GM18499 (cell line): Measurements from ENCODE around the gene ENOX1.

Source experiments
- ATAC-seq: cut with Tn5 transposase; IDR thresholded peaks from one replicate; pipeline ENCODE4 v1.9.1; 2021; ENCODE audit warnings: moderate number of reproducible peaks; ENCODE audit not compliant: insufficient read depth, unreplicated experiment

Gene ENOX1

DNA sequence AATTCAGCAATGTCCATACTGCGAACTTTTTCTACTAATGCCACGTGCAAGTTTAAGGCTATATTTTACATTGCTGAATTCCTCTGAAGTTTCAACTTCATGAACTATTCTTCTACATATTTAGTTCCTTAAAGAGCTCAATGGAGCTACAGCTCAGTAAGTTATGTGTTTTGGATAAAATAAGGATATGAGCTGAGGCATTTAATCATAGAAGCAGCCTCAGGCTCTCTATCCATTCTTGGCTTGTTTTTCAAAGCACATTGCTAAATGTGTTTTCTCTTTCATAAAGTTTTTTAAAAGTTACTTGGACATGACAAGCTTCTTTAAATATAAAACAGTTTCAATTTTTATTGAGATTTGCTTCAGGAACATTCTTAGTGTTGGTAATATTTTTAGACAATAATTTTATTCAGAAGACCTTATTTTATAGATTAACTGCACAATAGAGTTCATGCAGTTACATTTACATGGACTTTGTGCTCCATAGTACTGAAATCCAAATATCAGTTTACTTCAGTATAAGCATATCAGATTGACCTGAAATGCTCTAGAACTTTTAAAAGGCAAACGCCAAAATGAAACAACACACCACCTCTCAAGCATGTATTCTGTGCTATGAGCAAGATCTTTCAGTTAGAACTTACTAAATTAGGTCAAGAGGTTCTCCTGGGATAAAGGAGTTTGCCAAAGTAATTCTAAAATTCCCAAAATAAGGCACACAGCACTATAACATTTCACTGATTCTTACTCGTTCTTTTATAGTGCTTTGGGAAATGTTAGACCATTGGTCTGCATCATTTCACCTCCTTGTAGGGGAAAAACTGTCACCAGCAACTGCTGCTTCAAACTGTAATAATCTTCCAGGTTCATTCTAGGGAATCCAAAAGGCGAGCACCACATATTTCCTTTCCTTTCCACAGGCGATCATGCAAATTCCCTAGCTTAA lies 275.5 kb downstream of the ENOX1 start:
- ATAC-seq = no peak

DNA sequence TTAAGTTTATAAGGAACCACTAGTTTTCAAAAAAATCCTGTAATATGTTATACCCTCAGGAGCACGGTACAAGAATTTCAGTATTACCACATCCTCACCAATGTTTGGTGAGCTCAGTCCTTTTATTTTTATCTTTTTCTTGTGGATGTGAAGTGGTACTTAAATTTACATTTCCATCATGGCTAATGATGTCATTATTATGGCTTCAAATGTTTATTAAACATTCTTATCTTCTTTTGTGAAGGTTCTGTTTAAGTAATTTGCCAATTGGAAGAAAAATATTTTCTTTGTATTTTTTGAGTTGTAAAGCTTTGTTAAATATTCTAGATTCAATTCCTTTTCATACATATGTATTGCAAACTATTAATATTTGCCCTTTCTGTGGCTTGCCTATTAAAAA lies 291.0 kb downstream of the ENOX1 start:
- no peak for ATAC-seq

DNA sequence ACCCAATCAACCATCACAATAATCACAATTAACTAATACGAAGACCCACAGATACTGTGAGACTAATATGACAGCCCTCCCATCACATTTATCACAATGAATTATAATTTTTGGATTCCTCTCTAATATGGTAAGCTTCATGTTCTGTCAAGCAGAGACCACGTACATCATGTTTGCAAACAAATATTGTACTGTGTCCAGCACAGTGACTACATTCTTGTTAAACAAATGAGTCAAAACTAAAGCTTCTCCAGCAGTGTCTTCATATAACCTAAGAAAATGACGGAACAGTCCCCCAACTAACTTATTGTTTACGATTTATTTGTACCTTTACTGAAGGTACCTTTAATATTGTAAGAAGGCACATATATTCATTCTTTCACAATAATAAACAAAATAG lies 292.6 kb downstream of the ENOX1 start:
- no peak for ATAC-seq

DNA sequence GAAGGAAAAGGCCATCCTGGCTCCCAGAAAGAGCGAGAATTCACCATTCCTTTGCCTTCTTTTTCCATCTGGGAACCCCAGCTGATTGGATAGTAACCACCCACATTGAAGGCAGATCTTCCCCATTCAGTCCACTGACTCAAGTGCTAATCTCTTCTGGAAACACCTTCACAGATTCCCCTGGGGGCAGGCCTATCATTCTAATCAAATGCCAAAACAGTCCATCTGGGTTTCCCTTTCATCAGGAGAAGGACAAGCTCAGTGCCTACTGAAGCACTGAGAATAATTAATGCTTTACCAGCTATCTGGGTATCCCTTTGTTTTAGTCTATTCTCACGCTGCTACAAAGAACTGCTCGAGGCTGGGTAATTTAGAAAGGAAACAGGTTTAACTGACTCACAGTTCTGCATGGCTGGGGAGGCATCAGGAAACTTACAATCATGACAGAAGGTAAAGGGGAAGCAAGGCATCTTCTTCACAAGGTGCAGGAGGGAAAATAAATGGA lies 293.2 kb downstream of the ENOX1 start:
- no peak for ATAC-seq

DNA sequence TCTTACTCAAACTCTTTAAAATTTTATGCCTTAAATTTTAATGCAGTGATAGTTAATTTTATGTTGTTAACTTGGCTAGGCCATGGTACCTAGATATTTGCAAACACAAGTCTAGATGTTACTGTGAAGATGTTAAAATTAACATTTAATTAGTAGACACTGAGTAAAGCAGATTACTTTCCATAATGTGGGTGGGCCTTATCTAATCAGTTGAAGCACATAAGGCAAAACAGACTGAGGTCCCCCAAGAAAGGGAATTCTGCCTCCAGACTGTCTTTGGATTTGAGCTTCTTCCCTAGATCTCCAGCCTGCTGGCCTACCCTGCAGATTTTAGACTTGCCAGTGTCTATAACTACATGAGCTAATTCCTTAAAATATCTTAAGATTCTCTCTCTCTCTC lies 294.0 kb downstream of the ENOX1 start:
- ATAC-seq = no peak

DNA sequence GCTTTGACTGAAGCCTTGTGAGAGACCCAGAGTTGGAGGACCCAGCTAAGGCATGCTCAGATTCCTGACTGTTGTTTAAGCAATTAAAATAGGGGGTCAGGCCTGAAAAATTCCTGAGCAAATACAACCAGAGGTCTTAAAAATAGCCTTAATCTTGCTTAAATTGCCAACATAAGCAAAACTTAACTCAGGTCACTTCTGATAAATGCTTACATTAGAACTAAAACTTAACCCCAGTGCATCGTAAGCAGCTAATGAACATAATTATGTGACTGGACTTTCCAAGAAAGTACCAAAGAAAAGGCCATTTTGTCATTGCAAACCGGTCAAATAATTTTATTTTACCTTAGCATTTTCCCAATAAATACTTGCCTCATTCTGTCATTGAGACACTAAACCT lies 294.5 kb downstream of the ENOX1 start:
- no peak for ATAC-seq

DNA sequence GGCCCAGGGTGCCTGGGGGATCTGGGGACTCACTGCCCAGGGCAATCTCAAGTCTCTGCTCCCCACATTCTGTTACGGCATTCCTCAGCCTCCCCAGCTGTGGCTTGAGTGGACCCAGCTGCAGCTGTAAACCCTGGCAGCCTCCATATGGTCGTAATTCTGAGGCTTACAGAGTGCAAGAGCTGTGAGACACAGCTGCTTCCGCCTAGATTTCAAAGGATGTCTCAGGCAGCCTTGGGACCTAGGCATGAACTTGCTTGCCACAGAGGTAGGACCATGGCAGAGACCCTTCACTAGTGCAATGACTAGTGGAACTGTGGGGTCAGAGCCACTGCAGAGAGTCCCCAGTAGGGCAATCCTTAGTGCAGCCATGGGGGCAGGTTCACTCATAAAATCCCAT lies 297.5 kb downstream of the ENOX1 start:
- ATAC-seq = no peak

DNA sequence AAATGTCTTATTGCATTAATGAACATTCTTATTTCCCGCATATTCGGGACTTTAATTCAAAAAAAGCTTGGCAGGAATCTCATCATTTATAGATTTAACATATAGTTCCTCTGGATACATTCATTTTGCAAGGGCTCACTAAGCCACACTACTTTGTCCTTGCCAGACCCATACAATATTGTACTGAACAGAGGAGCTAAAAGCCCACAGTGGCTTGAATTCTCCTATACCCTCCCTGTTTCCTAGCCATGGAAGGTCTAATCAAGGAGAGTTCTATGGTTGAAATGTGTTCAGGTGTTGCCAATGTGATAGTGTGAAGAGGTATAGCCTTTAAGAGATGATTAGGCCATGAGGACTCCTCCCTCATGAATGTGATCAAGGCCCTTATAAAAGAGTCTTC lies 298.9 kb downstream of the ENOX1 start:
- ATAC-seq = no peak

DNA sequence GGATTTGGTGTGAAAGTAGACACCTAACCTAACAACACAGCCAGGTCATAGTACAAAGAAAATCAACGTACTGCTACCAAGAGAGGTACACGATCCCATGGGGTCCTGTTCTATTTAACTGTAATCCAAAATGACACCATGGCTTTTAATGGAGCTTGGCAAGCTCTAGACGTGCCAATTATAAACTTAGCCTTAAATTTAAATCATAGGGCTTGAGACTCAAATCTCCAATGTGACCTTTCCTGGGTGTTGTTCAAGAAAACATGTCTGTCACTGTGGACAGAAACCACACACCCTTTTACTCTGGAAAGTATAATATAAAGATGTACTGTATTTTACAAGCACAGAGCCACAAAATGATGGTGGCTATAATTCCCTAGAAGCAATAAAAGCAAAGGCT lies 299.3 kb downstream of the ENOX1 start:
- no peak for ATAC-seq

DNA sequence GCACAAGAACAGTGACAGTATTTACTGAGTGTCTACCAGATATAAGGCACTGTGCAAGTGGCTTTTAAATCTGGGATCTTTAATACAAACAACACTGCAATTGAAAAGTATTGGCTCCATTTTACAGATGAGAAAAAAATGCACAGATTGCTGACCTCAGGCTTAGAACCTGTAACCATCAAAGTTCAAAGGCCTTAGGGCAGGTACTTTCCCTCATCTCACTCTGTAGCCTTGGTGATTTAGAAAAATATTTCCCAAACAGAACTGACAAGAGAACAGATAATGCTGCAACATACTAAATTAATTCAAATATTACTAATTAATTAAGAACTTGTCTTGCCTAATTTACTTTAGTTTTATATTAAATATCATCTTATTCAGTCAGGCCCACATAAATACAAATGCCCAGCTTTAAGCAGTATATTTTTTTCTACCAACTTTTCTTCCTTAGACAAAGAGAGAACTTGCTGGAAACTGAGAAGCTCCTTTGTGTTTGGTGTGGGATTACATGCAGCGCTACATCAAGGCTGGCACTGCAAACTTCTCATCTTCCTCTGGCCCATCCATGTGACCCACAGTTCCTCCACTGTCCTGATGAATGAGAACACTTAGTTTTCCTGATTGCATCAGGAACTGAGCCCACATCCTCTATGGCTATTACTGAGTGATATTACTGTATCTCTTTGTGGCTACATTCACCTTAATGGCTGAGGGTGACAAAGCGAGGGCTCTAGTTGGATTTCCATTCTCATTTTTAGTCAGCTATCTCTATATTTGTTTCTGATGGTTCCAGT lies 302.1 kb downstream of the ENOX1 start:
- ATAC-seq = no peak

DNA sequence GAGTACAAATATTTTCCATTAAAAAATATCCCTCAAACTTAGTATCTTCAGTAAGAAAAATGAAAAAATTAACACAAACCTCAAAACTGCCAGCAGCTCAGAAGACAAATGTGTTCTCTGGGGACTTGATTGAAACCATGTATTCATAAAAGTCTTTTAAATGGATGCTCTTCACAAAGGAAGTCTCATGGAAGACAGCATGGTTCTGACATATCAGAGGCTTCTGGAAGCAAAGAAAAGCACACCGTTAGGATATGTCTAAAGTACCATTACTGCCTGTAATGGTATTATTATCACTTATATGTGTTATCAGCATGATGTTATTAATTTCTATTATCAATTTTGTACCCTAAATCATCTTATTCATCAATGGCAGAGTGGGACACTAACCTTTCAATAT lies 302.8 kb downstream of the ENOX1 start:
- no peak for ATAC-seq

DNA sequence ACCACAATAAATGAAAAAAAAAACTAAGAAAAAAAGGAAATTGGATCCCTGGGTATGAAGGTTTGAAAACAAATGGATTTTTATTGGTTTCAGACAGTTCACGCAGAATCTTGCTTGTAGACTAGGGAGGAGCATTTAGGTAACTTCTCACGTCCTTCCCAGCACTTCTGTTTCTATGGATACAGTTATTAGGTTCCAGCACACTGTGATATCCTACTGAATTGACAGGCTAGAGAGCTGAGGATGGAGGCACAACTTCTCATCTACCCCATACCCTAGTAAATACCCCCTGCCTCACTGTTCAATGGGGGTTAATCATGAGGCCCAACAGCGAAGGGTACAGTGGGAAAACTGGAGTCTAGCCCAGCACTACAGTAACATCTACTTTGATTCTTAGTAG lies 304.1 kb downstream of the ENOX1 start:
- ATAC-seq = no peak

DNA sequence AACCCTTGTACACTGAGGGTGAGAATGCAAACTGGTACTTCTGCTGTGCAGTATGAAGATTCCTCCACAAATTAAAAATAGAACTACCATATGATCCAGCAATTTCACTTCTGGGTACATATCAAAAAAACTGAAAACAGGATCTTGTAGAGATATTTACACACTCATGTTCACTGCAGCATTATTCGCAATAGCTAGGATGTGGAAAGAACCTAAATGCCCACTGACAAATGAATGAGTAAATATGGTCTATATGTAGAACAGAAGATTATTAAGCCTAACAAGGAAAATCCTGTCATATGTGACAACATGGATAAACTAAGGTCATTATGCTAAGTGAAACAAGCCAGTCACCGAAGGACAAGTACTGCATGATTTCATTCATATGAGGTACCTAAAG lies 304.7 kb downstream of the ENOX1 start:
- no peak for ATAC-seq

DNA sequence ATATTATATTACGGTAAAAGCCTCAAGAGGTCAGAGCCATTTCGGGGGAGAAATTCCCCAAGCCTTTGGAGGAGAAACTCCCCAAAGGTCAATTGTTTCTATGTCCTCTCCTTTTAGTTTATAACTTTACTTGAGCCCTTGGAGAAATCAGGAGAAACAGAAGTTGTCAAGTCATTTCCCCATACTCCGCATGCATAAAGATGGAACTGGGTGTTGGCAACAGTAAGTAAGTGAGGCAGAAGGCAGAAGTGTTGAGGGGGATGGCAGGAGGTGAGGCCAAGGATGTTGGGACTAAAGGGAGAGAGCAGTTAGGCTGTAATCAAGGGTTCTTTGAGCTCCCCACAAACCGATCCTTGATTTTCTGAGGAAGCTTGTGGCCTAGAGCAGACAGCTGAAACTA lies 307.9 kb downstream of the ENOX1 start:
- no peak for ATAC-seq

DNA sequence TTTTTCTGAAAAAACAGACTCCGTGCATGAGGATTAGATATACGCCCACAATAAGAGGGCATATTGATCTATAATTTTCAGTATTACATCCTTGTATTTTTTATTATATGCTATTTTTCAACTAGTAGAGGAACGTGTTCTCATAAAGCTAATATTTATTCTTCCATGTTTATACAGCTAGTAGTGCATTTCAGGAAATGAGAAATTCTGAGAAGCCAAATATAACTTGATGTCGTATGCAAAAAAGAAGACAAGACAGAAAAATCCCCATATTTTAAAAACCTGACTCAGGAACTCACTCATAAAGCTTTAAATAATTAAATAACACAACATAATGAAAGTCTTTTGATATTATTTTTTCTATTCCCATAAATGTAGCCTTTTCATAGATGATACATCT lies 308.6 kb downstream of the ENOX1 start:
- ATAC-seq = no peak

DNA sequence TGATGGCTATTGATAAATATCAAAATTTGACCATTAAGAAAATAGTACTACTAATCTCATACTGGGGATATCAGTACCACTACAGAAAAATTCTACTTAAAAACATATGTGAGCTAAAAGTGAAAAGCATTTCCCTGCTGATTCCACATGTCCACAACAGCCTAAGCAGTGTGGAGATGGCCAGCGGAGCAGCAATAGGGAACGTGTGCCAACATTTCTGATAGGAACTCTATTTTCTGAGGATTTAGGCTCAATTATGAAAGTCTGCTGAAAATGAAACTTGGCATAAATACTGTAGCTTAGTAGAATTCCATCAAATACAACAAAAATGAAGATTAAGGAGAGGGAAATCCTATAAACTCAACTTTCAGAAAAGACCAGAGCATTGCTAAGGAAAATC lies 311.6 kb downstream of the ENOX1 start:
- no peak for ATAC-seq

DNA sequence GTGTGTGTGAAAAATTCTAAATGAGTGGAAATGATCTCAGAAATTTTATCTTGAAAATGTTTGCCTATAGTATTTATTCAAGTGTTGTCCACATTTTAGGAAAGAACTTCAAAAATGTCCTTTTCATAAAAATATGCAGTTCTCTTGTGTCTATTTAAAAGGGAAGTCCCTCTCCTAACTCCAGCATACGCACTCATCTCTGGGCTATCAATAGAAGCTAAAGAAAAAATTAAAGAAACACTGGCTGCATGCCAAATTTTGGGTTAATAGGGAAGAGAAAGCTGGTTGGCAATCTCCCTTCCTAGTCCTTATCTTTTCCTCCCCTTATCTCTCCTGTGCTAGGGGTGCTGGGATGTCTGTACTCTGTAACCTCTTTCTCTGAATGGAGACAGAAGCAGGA lies 313.3 kb downstream of the ENOX1 start:
- no peak for ATAC-seq

DNA sequence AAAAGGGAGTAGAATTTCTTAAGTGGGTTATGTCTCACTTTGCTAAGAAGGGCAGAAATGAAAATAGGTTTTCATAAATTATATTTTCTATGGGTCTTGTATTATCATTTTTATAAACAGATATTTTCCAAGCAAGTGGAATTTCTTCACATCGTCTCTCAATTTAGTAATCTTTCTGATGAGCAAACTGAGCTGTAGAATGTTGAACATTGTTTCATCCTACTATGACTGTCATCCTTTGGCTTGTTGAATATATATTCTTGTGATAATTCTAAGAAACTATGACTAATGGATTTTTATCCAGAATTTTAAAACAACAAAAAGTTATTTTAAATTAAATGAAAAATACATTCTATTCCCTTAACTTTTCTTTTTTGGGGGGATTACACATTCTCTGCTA lies 313.8 kb downstream of the ENOX1 start:
- ATAC-seq = no peak

DNA sequence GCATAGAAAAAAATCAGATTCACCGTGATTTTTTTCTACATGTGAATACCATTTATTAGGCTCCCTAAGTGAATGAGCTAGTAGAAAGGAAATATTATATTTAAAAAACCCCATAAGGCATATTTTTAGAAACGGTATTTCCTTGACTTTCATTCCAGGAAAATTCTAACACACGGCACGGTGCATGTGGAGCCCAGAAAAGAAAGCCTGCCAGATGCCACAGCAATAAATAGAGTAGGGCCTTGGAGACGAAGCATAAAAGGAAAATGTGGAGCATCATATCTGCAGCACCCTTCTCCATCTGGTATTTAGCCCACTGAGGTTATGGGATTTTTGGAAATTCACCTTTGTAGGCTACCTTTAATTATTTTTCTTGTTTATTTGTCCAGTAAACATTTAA lies 314.4 kb downstream of the ENOX1 start:
- ATAC-seq = no peak

DNA sequence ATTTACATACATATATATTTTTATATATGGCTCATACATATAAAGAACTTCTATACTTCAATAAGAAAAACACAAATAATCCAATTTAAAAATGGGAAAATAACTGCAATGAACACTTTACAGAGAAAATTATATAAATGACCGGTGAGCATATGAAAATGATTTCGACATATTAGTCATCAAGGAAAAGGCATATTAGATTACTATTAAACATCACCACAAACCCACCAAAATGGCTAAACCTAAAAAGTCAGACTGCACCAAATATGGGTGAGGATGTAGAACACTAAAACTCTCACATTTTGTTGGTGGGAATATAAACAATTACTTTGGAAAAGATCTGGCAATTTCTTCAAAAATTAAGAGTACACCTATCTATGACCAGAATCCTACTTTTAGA lies 316.2 kb downstream of the ENOX1 start:
- ATAC-seq = no peak

DNA sequence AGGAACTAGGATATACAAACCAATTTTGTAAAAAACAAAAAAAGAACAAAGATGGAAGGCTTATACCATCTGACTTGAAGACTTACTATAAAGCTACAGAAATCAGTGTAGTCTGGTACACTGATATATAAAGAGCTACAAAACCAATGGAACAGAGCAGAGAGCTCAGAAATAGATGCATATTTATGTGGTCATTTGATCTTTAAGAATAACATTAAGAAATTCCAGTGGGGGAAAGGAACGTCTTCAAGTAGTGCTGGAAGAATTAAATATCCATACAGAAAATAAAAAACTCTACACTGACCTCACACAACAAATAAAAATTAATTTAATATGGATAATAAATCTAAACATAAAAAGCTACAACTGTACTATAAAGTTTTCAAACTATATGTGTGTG lies 317.0 kb downstream of the ENOX1 start:
- ATAC-seq = no peak
